GM18517 (cell line): ENCODE measurements around the gene POMGNT2.
"Not testable (repeated sequence)": the region's sequence is repeated elsewhere in the genome, so short reads cannot be mapped to it uniquely, and the experiment has no call there.

Experiments used
- ATAC-seq: cut with Tn5 transposase; IDR thresholded peaks from one replicate; pipeline ENCODE4 v1.9.1; 2021; ENCODE audit warnings: mild to moderate bottlenecking, moderate library complexity; ENCODE audit not compliant: unreplicated experiment

POMGNT2 gene

DNA sequence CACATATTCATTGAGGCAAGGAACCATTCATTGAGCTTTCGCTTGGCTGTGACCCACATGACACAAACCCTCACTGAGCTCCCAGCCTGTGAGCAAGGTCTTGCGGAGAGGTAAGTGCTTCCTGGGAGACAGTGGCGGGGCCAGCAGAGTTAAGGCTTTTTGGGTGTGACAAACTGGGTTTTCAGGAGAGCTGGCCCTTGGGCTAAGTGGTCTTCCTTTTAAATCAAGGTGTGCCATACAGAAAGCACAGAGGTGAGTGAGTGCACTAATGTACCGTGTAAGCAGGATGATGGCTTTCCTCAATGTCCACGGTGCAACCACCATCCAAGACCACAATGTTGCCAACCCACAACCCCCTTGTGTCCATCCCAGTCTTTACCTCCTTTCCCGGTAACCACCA is 28.6 kb downstream of the POMGNT2 start:
- ATAC-seq: no peak

DNA sequence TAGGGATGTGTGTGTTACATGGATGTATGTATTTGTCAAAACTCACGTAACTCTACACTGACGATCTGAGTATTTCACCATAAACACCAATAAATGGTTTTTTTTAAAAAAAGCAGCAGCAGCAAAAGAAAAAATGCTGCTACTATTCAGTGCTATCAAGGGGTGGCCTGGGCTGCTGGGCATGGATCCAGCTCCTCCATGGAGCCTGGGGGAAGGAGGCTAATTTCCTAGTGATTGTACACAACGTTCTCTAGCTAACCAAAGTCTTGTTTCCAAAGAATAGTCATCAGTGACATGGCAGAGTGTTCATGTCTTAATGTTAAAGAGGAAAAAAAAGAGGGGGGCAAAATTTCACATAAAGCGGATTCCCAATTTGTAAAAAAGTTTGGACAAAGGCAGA is 29.0 kb downstream of the POMGNT2 start:
- no peak for ATAC-seq

DNA sequence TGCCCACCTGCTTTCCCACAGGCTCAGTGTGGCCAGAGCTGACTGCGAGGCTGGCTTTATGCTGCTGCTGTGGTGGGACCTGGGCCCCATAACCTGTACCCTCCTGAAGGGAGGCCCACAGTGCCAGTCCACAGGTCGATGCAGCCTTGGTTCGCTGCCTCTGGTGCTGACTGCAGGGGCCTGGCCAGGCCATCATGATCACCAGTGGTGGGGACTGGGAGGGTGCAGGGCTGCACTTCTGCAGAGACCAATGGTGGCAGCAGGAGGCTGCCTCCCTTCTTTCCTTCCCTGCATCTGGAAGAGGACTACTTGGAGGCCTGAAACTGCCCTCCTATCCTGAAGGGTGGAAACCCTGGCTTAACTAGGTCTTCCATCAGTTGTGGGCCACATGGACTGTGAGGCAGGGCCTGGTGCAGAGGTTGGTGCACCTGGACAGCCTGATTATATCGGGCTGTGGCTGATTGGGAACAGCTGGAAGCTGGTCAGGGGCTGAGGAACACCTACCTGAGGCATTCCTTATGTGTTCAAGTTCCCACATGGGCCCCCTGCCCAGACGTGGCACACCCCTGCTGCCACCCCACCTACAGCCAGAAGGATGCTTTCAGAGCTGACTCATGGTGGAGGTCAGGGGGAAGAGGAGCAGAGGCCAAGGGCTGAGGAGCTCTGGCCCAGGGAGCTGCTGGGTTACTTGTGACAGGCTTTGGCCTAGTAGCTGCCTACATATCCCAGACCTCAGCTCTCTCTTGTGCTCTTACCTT is 29.8 kb downstream of the POMGNT2 start:
- no peak for ATAC-seq

DNA sequence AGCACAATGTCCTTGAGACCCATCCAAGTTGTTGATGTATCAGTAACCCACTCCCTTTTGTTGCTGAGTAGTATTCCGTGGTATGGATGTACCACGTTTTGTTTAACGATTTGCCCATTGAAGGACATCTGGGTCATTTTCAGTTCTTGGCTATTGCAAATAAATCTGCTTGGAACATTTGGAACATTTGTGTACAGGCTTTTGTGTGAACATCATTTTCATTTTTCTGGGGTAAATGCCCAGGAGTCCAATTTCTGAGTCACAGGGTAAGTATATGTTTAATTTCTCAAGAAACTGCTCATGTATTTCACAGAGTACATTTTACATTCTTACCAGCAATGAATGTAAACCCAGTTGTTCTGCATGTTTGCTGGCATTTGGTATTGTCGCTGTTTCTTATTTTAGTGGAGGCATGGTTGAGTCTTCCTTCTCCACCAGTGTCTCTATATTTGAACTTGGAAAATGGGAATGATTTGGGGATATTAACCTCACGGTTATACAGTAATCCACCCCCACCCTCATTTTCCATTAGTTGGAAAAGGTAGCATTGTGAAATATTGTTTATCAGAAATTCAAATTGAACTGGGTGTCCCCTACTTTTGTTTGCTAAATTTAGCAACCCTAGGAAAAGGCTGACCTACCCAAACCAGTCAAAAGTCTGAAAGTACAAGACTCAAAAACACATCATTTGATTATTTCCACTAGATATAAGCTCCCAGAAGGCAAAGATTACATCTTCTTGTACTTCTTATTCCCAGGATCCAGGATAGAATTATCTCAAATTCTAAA is 30.8 kb downstream of the POMGNT2 start:
- ATAC-seq: no peak

DNA sequence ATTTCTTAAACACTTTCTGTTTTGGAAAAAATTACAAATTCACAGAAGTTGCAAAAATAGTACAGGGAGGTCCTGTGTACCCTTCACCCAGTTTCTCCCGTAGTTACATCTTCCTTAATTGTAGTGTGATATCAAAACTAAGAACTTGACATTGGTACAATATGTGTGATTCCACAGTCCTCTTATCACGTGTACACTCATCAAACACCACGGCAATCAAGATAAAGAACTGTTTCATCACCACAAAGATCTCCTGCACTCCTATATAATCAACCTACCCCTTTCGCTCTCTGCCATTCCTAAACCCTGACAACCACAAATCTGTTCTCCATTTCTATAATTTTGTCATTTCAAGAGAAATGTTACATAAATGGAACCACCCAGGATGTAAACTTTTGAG is 31.4 kb downstream of the POMGNT2 start:
- ATAC-seq: no peak

DNA sequence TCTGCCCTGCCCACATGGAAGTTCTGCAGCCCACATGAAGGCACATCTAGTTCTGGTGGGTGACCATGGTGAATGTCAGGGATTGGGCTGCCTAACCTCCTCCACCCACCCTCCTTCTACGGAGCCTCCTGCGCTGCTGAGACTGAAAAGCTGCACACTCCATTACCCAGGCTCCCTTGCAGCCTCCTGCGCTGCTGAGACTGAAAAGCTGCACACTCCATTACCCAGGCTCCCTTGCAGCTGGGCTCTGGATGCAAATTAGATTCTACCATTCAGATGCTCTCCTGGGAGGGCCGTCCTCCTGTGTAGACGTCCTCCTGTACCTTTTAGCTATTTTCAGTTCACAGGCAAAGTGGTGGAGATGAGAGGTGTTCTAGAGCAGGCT is 32.1 kb downstream of the POMGNT2 start:
- ATAC-seq: no peak

DNA sequence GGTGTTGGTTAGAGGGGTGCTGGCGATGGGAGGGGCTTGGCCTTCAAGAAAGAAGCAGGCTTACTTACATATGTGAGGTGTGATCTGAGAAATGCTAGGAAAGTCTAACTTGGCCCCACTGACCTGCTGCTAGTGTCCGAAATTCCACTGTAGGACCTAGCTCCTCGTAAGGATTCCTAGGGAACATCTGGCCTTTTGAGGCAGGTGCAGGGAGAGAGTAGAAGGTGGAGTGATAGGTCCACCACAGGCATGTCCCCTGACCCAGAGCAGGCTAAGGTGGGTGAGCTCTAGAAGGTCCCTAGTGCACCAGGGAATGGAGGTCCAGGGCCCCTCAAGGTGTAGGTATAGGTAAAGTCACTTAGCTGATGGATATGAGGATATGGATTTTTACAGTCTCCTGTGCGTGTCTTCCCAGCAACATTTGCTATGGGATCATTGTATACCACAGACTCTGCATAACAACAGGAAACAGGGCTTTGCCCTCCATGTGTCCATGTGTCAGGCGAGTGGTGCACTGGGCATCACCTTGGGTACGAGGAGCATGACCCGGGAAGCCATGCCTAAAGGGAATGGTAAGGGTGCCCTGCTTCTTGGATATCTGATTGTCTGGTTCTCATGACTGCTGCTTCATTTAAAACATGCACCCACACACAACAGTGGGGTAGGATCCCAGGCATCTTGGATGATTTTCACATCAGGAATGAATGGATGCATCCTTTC is 32.6 kb downstream of the POMGNT2 start:
- ATAC-seq: no peak

DNA sequence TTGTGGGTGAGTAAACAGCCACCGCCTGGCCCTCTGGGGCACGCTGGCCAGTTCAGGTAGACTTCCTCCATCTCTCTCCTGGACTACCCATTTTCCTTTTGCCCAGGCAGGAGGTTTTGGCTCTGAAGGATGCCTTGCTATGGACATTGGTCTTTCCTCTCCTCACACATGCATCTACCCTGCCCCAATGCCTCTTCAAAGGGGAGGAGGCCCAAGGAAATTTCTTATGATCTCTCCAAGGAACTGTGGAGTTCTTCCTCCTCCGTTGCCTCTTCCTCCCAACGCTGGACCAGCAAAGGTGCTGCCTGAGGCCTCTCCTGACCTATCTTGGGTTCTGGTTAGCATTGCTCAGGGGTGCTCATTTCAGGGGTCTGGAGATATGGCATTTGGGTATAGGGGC is 33.5 kb downstream of the POMGNT2 start:
- no peak for ATAC-seq

DNA sequence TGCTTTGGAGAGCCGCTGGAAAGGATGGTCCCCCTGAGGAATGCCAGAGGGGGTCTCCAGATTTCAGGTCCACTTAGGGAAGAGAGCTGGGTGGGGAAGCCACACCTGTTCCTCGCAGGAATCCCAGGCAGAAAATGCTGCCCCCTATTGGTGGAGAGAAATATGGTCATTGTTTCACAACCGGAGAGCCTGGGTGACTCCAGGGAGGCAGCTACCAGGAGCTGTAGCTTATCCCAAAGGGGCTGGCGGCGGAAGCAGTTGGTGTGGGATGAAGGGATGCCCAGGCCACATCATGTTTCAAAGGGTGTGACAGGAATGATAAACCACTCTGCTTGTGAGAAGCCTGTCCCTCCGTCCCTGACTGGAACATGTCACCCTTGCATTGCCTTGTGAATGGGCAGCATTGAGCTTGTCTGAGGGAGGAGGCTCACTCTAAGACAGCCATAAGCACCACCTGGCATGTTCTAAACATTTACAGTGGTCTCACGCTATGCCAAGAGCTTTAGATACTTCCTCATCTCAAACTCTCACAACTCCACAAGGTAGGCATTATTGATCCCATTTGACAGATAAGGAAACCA is 34.5 kb downstream of the POMGNT2 start:
- no peak for ATAC-seq

DNA sequence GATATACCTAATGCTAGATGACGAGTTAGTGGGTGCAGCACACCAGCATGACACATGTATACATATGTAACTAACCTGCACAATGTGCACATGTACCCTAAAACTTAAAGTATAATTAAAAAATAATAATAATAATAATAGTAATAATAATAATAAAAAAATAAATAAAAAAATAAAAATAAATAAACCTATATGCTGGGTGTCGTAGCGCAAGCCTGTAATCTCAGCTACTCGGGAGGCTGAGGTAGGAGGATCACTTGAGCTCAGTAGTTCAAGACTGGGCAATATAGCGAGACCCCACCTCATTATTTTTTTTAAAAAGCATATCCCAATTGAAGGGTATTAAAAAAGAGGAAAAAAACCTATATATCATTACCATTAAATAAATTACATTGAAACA is 35.2 kb downstream of the POMGNT2 start:
- not testable (repeated sequence) for ATAC-seq

DNA sequence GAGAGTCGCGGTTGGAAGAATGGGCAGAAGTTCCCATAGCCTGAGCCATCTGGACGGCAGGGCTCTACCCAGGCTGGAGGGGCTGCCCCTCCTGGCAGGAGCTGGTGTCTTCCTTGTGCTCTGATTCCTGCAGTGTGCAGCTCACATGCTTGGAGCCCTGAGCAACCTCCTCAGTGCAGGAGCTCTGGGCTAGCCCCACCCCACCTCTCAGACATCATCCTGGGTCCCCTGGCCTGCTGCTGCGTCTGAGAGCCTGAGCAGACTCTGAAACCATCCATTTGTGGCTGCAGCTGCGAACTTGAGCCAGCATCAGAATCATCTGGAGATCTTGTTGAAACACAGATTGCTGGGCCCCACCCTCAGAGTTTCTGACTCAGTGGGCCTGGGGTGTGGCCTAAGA is 42.8 kb downstream of the POMGNT2 start:
- no peak for ATAC-seq

DNA sequence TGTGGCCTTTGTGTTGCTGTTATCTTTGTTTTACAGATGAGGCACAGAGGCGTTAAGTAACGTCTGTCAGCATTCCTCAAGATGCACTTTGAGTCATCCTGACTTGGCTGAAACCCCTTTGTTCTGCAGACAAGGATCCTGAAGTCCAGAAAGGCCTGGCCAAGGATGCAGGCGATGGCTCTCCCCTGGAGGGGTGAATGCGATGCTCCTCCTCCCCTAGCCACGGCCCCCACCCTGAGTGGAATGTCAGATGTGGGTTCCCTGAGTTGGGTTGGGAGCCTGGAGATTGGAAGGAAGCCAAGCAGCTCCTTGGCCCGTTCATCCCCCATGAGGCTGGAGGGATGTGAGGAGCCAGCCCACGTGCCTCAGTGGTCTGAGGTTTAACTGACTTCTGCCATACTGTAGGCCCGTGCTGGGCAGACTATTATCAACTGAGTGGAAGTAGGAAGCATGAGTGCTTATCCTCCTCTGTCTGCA is 43.3 kb downstream of the POMGNT2 start:
- ATAC-seq: no peak

DNA sequence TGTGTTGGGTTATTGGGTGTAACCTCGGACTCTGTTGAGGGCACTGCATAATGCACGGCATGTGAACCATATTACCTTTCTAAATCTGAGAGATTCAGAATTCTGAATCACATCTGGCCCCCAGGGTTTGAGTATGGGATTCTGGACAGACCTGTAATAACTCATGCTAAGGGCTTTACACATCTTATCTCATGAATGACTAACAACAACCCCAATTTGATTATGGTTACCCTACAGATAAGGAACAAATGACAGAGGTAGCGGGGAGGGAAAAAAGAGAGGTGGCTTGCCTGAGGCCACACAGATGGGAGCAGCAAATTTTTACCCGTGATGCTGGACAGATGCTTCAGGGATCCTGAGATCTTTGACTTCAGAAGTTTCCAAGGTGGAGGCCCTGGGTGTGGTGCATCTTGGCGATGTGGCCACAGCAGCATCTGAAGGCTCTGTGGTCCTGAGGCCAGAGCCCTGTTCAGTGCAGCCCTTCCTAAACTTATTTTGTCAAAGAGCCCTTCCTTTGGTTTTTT is 43.8 kb downstream of the POMGNT2 start:
- ATAC-seq: no peak

DNA sequence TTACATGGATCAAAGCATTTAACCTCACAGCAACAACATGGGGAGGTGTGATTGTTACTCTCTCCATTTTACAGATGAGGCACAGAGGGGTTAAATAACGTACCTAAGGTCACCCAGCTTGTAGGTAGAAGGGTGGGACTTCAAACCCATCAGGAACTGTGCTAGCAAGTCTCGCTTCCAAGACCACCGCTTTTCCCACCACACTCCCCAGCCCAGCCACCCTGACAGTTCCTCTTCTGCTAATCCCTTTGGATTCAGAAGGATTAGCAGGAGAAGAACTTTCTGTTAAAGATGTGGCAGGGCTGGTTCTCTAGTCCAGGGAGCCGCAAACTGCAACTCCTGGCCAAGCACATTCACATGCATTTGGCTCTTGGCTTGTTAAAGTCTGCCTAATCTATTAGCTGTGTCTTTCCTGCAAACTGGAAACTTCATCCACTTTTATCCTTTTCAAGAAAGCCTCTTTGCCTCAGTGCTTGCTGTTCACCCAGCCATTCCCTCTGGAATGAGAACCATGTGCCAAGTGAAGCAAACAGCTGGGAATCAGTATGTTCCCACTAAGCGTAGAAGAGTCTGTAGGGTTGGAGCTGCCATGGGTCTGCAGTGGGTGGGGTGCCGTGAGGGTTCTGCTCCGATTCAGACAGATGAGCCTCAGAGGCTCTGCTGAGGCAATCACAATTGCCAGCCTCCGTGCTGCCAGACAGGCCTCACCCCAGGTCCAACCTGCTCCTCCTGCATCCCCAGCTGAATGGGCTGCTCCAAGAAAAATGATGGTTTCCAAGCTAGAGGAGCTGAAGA is 44.6 kb downstream of the POMGNT2 start:
- no peak for ATAC-seq

DNA sequence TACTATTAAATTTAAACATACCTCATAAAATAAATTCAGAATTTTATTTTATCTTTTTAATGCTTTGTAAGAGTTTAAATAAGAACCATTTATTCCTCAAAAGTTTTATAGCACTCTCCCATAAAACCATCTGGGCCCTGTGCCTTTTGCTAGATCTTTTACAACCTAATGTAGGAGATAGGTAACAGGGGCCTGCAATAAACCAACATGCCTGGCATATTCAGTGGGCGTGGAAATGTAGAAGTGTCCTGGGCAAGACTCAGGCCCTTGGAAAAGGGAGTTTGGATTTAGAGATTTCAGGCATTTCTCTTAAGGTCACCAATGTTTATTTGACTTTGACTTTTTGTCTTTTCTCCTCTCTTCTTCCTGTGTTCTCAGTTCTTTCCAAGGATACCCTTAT is 46.4 kb downstream of the POMGNT2 start:
- no peak for ATAC-seq

DNA sequence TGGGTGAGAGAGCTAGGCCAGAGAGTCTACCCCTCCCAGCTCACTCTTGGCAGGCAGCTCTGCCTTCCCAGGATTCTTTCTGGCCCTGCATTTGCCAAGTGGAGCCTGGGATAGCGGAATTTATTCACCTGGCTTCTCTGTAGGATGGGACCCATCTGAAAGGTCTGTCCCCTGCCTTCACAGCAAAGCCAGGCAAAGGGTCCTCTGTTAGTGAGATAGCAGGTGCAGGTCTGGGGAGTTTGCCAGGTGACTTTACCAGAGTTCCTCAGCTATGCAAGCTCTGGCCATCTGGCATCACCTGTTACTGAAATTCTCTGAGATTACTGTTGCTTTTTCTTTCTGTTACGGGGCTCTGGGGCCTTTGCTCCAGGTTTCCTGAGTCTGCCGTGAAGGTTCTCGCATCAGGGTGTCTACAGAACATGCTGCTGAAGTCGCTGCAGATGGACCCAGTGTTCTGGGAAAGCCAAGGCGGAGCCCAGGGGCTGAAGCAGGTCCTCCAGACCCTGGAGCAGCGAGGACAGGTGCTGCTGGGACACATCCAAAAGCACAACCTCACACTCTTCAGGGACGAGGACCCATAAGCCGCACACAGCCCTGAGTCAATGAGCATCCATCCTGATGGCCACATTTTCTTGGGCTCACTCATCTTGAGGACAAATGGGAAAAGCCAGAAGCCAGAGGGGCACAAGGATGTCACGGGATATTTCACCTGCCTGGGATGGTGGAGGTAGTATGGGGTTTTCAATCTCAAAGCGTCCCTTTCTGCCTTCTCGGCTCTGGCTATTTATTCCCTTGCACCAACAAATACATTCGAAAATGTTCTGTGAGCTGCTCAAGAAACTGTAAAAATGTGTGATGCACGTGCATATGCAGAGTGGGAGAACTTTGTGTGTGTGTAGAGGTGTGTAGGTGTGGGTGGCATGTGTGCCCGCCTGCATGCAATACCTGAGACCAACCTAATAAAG is 49.8 kb downstream of the POMGNT2 start:
- ATAC-seq: no peak

DNA sequence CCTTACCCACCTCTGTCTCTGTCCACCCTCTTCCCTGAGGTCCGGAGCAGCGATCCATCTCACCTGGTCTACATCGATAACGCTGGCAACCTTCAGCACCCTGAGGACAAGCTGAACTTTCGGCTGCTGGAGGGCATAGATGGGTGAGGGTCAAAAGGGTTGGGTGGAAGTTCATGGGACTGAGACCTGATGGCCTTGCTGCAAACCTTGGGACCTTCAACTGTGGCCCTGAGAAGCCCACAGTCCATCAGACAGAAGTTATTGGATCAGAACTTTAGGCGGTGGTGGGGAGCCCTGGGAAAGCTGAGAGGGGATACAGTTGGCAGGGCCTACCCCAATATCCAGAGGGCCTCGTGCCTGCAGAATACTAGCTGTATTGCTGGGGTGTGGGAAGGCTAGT is 50.5 kb downstream of the POMGNT2 start:
- no peak for ATAC-seq

DNA sequence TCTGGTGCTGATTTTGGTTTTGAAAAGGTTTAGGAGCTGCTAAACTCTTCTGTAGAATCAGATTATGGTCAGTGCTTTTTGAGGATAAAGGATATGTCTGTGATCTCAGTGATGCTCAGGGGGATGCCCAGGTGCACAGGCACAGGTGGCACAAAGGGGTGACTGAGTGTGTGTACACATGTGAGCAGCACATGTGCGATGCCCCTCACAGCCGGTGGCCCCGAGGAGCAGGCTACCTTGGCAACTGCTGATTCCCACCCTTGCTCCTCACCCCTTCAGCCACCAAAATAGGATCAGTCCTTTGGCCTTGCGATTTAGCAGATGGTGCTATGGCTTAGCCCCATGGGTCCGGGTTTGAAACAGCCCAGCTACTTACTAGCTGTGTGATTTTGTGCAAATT is 51.1 kb downstream of the POMGNT2 start:
- ATAC-seq: no peak

DNA sequence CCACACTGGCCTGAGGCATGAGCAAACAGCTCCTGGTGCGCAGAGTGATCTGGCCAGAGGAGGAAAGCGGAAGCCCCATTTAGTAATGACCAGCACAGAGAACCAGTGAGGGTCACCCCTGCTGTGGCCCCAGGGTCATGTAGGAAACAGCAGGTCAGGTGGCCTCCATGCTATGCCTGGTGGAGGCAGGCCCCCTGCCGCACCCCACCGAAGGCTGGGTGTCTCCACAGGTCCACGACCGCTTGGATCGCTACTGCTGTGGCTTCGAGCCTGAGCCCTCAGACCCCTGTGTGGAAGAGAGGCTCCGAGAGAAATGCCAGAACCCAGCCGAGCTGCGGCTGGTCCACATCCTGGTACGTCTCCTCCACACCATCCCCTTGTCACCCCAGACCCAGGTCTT is 52.6 kb downstream of the POMGNT2 start:
- no peak for ATAC-seq
